ENCODE results near the gene RIT2. TPM values are rescaled to one million over a fixed set of nuclear protein-coding genes. Genes with fewer than 3 reads are reported as not detected.

RIT2 gene
- total RNA-seq, 1 experiment from 2014 or later, result 1.5 TPM

DNA sequence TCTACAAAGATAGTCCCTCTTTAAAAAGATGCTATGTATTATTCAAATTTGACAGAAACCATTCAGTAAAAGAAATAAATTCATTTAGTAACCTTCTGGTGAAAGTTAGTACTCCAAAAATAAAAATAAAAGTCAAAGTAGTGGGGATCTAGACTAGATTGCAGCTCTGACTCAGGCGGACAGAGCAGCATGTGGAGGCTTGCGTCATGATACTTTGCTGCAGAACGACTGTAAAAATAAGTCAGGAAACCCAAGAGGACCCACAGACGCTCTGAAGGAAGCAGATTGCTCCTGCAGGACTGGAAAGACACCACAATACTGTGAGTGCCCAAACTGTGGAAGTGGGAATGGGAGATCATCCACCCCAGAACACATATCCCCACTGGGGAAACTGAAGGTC, 301.9 kb downstream of the RIT2 start:
- Mint-ChIP-seq H3K4me3 (no peak overlapping the region), H3K27me3 (ENCODE audit: low read depth) (no peaks in the 10 kb centered on the region), H3K36me3 (no peaks in the 10 kb centered on the region), H3K4me1 (peaks cover 34% of the 10 kb centered on the region), H3K27ac (no peak overlapping the region), H3K9me3 (no peaks in the 10 kb centered on the region)
- ChIA-PET POLR2A (no interaction called here), CTCF (no interaction called here)
- ATAC-seq, result no peak
- TF ChIP-seq ZNF317 (CRISPR knock-in tag; IDR thresholded peaks at IDR 0.05; ENCODE audit: borderline replicate concordance, low read depth) (no peak), FOXK1 (CRISPR knock-in tag; IDR thresholded peaks at IDR 0.05) (no peak), NR3C1 (CRISPR knock-in tag; conservative IDR thresholded peaks at IDR 0.05; ENCODE audit: low read depth) (no peak), EMX1 (CRISPR knock-in tag; IDR thresholded peaks at IDR 0.05) (no peak), ZNF423 (CRISPR knock-in tag; IDR thresholded peaks at IDR 0.05) (no peak), CREM (CRISPR knock-in tag; IDR thresholded peaks at IDR 0.05) (no peak), TEAD1 (CRISPR knock-in tag; IDR thresholded peaks at IDR 0.05) (no peak), E2F5 (CRISPR knock-in tag; IDR thresholded peaks at IDR 0.05) (no peak), CTCF (IDR thresholded peaks at IDR 0.05) (no peak), ZBTB43 (CRISPR knock-in tag; IDR thresholded peaks at IDR 0.05) (no peak), NFATC4 (CRISPR knock-in tag; IDR thresholded peaks at IDR 0.05) (no peak), ETV6 (CRISPR knock-in tag; IDR thresholded peaks at IDR 0.05) (no peak)
- TF ChIP-seq, protein P1, sequence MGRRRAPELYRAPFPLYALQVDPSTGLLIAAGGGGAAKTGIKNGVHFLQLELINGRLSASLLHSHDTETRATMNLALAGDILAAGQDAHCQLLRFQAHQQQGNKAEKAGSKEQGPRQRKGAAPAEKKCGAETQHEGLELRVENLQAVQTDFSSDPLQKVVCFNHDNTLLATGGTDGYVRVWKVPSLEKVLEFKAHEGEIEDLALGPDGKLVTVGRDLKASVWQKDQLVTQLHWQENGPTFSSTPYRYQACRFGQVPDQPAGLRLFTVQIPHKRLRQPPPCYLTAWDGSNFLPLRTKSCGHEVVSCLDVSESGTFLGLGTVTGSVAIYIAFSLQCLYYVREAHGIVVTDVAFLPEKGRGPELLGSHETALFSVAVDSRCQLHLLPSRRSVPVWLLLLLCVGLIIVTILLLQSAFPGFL (CRISPR knock-in tag; IDR thresholded peaks at IDR 0.05; ENCODE audit: borderline replicate concordance), result no peak
- TF ChIP-seq, protein P2, sequence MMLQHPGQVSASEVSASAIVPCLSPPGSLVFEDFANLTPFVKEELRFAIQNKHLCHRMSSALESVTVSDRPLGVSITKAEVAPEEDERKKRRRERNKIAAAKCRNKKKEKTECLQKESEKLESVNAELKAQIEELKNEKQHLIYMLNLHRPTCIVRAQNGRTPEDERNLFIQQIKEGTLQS (CRISPR knock-in tag; conservative IDR thresholded peaks at IDR 0.05), result no peak
- DNase-seq (ENCODE audit: low spot score), result no peak

DNA sequence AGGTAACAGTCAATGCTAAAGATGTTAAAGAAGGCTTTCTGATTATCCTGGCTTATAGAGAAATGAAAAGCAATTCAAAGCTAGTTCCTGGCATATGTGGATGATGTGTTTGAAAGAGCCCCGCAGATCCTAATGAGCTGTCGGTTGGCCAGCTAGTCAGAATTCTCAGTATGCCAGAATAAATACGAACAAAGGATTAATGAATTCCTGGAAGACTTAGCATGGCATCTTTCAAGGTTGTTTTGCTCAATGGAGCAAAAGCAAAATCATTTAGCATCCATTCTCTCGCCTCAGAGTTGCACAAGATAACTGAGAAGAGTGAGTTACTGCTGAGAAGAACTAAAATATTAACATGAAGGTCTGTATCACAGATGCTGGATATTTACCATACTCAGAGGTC, 307.6 kb downstream of the RIT2 start:
- TF ChIP-seq, protein P3, sequence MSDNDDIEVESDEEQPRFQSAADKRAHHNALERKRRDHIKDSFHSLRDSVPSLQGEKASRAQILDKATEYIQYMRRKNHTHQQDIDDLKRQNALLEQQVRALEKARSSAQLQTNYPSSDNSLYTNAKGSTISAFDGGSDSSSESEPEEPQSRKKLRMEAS (CRISPR knock-in tag; IDR thresholded peaks at IDR 0.05), result no peak
- no peak for TF ChIP-seq NR1H2 (CRISPR knock-in tag; IDR thresholded peaks at IDR 0.05)
- TF ChIP-seq AR (CRISPR knock-in tag; IDR thresholded peaks at IDR 0.05), result no peak
- TF ChIP-seq SMAD4 (CRISPR knock-in tag; IDR thresholded peaks at IDR 0.05), result no peak
- TF ChIP-seq MXD4 (CRISPR knock-in tag; IDR thresholded peaks at IDR 0.05; ENCODE audit: borderline replicate concordance), result no peak
- TF ChIP-seq ETV6 (CRISPR knock-in tag; IDR thresholded peaks at IDR 0.05), result no peak
- TF ChIP-seq FOXK1 (CRISPR knock-in tag; IDR thresholded peaks at IDR 0.05), result no peak
- Mint-ChIP-seq H3K4me3 (no peak overlapping the region), H3K4me1 (peaks cover 23% of the 10 kb centered on the region), H3K36me3 (no peaks in the 10 kb centered on the region), H3K27me3 (ENCODE audit: low read depth) (no peaks in the 10 kb centered on the region), H3K9me3 (no peaks in the 10 kb centered on the region), H3K27ac (0 out of 2 replicates have a peak overlapping the region, but pooled peaks have one; percentile 73)
- CTCF ChIA-PET, result no interaction called here
- DNase-seq (ENCODE audit: low spot score), result no peak
- POLR2A ChIA-PET, result no interaction called here
- ATAC-seq, result no peak

Measured in WTC11 (cell line).